ENCODE results near the gene PLA2G2D.

PLA2G2D gene

GRCh38 chr1:20105856-20106255, 13.5 kb downstream of the PLA2G2D start:
- Histone ChIP-seq H3K27ac (replicated peaks) (no peak overlapping the region), H3K27me3 (ENCODE audit: insufficient read depth, poor library complexity, severe bottlenecking) (no peaks in the 10 kb centered on the region), H3K4me3 (replicated peaks; ENCODE audit: insufficient read depth, low read length) (no peak overlapping the region)
- DNase-seq (ENCODE audit: low read depth in 1 of 2, low spot score in 1 of 2) = no peak
- TF ChIP-seq GABPA (IDR thresholded peaks at IDR 0.05; ENCODE audit: low read depth) = no peak
- TF ChIP-seq SPI1 (IDR thresholded peaks at IDR 0.05; ENCODE audit: borderline replicate concordance, low read depth) = no peak
- TF ChIP-seq REST (IDR thresholded peaks at IDR 0.05; ENCODE audit: insufficient replicate concordance, low read depth) = no peak
- TF ChIP-seq CTCF (IDR thresholded peaks at IDR 0.05; ENCODE audit: insufficient read depth, low read length) = no peak
- TF ChIP-seq POLR2AphosphoS5 (IDR thresholded peaks at IDR 0.05; ENCODE audit: low read depth) = no peak

GRCh38 chr1:20102875-20103274, 16.5 kb downstream of the PLA2G2D start:
- no peak for DNase-seq (ENCODE audit: low read depth in 1 of 2, low spot score in 1 of 2)
- H3K27ac ChIP-seq (replicated peaks) = no peak overlapping the region
- H3K4me3 ChIP-seq (replicated peaks; ENCODE audit: insufficient read depth, low read length) = no peak overlapping the region
- no peaks in the 10 kb centered on the region for H3K27me3 ChIP-seq (ENCODE audit: insufficient read depth, poor library complexity, severe bottlenecking)
- TF ChIP-seq SPI1 (IDR thresholded peaks at IDR 0.05; ENCODE audit: borderline replicate concordance, low read depth) (no peak), REST (IDR thresholded peaks at IDR 0.05; ENCODE audit: insufficient replicate concordance, low read depth) (no peak), POLR2AphosphoS5 (IDR thresholded peaks at IDR 0.05; ENCODE audit: low read depth) (no peak), CTCF (IDR thresholded peaks at IDR 0.05; ENCODE audit: insufficient read depth, low read length) (no peak), GABPA (IDR thresholded peaks at IDR 0.05; ENCODE audit: low read depth) (no peak)

- DNase-seq (ENCODE audit: low read depth in 1 of 2, low spot score in 1 of 2) = peak in 1 of 2 experiments; percentile 47
- H3K27ac ChIP-seq (replicated peaks) = no peak overlapping the region
- no peaks in the 10 kb centered on the region for H3K27me3 ChIP-seq (ENCODE audit: insufficient read depth, poor library complexity, severe bottlenecking)
- TF ChIP-seq REST (IDR thresholded peaks at IDR 0.05; ENCODE audit: insufficient replicate concordance, low read depth) (no peak), GABPA (IDR thresholded peaks at IDR 0.05; ENCODE audit: low read depth) (no peak), SPI1 (IDR thresholded peaks at IDR 0.05; ENCODE audit: borderline replicate concordance, low read depth) (0 out of 2 replicates have a peak, but pooled peaks have one; percentile 36), CTCF (IDR thresholded peaks at IDR 0.05; ENCODE audit: insufficient read depth, low read length) (peak; percentile 89), POLR2AphosphoS5 (IDR thresholded peaks at IDR 0.05; ENCODE audit: low read depth) (no peak)
- H3K4me3 ChIP-seq (replicated peaks; ENCODE audit: insufficient read depth, low read length) = no peak overlapping the region
Measured at GRCh38 chr1:20100632-20101355, 18.5 kb downstream of the PLA2G2D start.

All from HL-60 (cell line).